ENCODE measurements around the gene ATG5. TPM values are rescaled to one million over a fixed set of nuclear protein-coding genes. Genes with fewer than 3 reads are reported as not detected.

ATG5 gene
- total and polyA plus RNA-seq, 9 of the 15 experiments (the other 6 are each of a cell fraction or from before 2014, with no cell fraction given) = 29.0 to 80.0 (median 53.2) TPM

DNA sequence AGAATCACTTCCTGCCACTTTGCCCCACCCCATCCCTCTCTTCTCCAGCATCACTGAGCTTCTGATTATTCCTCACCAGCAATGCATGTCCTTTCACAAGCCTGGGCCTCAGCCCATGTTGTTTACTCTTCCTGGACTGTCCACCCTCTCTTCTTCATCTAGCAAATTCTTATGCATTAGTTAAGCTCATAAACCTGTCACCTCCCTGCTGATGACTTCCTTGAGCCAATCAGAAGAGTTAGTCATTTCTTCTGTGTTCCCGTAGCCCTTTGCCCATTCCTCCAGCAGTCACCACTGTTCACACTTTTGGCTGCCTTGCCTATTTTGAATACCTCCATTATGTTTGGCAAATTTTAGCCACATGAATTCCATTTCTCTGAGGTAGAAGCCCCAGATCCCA lies 30.8 kb upstream of the ATG5 start:
- FAIRE-seq (no peak), ATAC-seq (no peak), DNase-seq (ENCODE audit: extremely low read depth in 1 of 4, low spot score in 3 of 4) (no peak)
- no peaks in the 10 kb centered on the region for H3K79me2 ChIP-seq (ENCODE audit: control insufficient read depth, insufficient read depth, low read length)
- POLR2A ChIA-PET = interaction anchor here (0.7 to 1.4 kb wide), 2 partner anchors 9 to 1237 kb away, joined by 3 to 10 read pairs; no protein-coding TSS in a partner anchor
- peaks cover 0 to 13% of the 10 kb centered on the region in 2 experiments; a peak in 3 of 5 replicates for H3K4me1 ChIP-seq (replicated peaks in 1 of 2; ENCODE audit: control insufficient read depth in 2 of 2, insufficient read depth in 2 of 2, low read length in 2 of 2)
- H3K9me1 ChIP-seq (ENCODE audit: control insufficient read depth, insufficient read depth, low read length) = no peaks in the 10 kb centered on the region
- H3K36me3 ChIP-seq (ENCODE audit: control insufficient read depth, insufficient read depth, low read length) = no peaks in the 10 kb centered on the region
- in situ Hi-C loops (cut with MboI) = no loop called here
- H3K27me3 ChIP-seq (ENCODE audit: control insufficient read depth in 2 of 2, insufficient read depth in 2 of 2, low read length in 2 of 2) = peaks cover 6 to 21% of the 10 kb centered on the region in 2 experiments; a peak in 4 of 5 replicates
- H3K4me3 ChIP-seq = no peak overlapping the region
- intact Hi-C loops (cut with micrococcal nuclease) = no loop called here
- H3K4me2 ChIP-seq (ENCODE audit: insufficient read depth, low read length) = no peak overlapping the region
- TF ChIP-seq, protein P1, sequence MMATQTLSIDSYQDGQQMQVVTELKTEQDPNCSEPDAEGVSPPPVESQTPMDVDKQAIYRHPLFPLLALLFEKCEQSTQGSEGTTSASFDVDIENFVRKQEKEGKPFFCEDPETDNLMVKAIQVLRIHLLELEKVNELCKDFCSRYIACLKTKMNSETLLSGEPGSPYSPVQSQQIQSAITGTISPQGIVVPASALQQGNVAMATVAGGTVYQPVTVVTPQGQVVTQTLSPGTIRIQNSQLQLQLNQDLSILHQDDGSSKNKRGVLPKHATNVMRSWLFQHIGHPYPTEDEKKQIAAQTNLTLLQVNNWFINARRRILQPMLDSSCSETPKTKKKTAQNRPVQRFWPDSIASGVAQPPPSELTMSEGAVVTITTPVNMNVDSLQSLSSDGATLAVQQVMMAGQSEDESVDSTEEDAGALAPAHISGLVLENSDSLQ (IDR thresholded peaks at IDR 0.05) = peak; percentile 22; the same call in 1 of the 2 replicates
- TF ChIP-seq MEIS2 (IDR thresholded peaks at IDR 0.05; ENCODE audit: partially characterized antibody) = peak; percentile 33
- TF ChIP-seq, protein P2, sequence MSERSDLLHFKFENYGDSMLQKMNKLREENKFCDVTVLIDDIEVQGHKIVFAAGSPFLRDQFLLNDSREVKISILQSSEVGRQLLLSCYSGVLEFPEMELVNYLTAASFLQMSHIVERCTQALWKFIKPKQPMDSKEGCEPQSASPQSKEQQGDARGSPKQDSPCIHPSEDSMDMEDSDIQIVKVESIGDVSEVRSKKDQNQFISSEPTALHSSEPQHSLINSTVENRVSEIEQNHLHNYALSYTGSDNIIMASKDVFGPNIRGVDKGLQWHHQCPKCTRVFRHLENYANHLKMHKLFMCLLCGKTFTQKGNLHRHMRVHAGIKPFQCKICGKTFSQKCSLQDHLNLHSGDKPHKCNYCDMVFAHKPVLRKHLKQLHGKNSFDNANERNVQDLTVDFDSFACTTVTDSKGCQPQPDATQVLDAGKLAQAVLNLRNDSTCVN (CRISPR knock-in tag; IDR thresholded peaks at IDR 0.05) = no peak
- no peak overlapping the region for H3K27ac ChIP-seq (ENCODE audit: extremely low read depth, low read depth, low read length)
- WGBS (ENCODE audit: insufficient coverage, low coverage, missing lambda C conversion rate) = 0% methylated on average over 1 of the region's 1 CpG
- no TSS peak for BruUV-seq (replicated peaks)
- no peak overlapping the region for H3K9ac ChIP-seq (ENCODE audit: insufficient read depth in 1 of 2, low read depth in 2 of 2, low read length in 2 of 2)
- H3K9me3 ChIP-seq (replicated peaks; ENCODE audit: control insufficient read depth, insufficient read depth, low read depth, low read length) = no peaks in the 10 kb centered on the region
- no peak overlapping the region for H2AFZ ChIP-seq (ENCODE audit: low read depth, low read length)
- CTCF ChIA-PET (ENCODE audit: low intra/inter-chr PET ratio) = no interaction called here
- no peaks in the 10 kb centered on the region for H4K20me1 ChIP-seq (replicated peaks; ENCODE audit: control insufficient read depth, insufficient read depth, low read length)

All from K562 (cell line).